SKM-1 (cell line): ENCODE data around the gene PAX2.

Experiments
- DNase-seq: peaks from one replicate; lab custom pipeline; 2025; ENCODE audit not compliant: unreplicated experiment; lab: John Stamatoyannopoulos, UW

PAX2 gene

GRCh38 chr10:100723770-100724530 lies 21.4 kb upstream of the PAX2 start:
- no peak for DNase-seq

DNA sequence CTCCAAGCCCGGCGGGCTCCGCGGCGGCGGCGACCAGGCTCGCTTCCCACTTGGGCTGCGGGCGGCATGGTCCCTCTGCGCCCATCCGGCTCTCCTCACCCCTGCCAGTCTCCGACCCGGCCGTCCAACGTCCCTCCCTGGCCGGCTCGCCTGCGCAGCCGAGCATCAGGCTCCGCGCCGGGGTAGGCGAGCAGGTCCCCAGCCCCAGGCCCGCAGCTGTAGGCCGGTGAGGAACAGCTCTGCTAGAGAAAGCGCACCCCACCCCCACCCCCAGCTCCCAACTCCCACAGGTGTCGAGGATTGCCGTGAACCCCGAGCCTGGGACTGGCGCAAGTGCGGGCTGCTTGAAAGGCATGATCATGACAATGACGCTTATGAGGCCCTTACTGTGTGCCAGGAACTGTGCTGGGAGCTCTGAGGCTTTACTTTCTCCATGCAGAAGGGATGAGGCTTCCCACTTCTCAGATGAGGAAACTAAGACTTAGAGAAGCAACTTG lies 20.8 kb upstream of the PAX2 start:
- DNase-seq: no peak

DNA sequence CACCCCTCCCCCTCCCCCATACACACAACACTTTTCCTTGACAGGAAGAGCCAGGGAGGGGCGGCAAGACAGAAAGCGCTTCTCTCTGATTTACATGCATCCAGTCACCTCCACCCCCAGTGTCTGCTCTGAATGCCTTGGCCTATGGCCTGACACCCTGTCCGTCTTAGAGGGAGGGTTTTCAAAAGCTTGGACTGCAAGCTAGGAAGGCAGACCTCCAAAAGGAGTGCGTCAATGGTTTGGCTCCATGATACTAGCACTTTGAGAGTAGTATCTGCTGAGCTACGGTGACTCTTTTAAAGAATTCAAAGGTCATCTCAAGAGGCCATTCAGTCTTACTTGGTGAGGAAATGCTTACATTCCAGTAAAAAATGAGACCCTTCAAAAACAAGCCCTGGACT lies 20.3 kb upstream of the PAX2 start:
- DNase-seq: no peak

GRCh38 chr10:100725869-100726426 lies 19.4 kb upstream of the PAX2 start:
- DNase-seq: no peak

DNA sequence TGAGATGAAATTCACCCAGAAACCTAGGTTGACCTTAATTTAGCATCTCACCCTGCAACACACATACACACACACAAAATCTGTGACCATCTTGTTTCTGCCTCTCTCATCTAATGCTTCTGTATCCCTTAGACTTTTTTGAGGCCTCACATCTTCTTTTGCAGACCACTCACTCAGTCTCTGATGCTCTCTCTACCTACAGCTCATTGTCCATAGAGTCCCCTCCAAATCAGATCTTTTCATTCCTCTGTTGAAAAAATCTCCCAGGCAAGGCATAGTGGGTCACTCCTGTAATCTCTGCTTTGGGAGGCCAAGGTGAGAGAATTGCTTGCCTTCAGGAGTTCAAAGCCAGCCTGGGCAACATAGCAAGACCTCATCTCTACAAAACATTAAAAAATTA lies 17.6 kb upstream of the PAX2 start:
- DNase-seq: no peak

DNA sequence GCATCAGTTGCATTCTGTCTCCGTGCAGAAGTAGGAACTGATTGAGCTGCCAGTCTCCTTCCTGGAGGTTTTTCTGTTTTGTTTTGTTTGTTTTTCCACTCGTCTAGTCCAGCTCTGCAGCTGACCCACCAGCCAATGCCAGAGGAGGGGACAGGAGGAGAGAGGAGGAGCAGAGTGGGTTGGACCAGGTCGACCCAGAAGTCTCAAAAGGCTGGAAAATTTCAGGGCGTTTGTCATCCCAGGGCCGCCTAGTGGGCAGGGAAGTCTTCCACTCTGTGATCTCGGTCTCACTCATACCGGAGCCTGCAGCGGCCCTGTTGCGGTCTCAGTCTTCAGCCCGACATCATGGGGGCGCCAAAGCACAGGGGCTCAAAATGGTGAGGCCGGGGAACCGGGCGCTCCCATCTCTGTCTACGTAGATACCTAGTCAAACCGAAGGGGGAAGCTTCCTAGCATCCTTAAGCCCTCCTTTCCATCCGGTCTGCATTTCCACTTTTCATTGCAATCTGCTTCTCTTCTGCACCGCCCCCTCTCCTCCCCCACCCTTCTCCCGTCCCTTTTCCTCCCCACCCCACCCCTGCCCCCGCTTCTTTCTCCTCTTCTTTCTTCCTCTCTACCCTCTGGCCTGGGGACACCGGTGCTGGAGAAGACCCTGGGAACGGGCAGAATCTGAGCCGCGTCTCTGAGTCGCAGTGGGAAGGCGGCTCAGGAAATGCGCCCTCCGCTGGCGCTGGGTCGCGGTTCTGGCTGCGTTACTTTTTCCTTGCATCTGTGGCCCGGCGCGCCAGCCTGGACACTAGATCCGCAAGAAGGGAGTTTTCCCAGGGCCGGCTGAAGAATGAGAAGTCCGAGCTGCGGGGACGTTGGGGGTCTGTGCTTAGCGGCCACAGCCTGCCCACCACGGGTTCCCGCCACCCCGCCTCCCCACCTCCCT lies 16.2 kb upstream of the PAX2 start:
- DNase-seq: no peak

GRCh38 chr10:100729862-100730724 lies 15.3 kb upstream of the PAX2 start:
- DNase-seq: no peak

DNA sequence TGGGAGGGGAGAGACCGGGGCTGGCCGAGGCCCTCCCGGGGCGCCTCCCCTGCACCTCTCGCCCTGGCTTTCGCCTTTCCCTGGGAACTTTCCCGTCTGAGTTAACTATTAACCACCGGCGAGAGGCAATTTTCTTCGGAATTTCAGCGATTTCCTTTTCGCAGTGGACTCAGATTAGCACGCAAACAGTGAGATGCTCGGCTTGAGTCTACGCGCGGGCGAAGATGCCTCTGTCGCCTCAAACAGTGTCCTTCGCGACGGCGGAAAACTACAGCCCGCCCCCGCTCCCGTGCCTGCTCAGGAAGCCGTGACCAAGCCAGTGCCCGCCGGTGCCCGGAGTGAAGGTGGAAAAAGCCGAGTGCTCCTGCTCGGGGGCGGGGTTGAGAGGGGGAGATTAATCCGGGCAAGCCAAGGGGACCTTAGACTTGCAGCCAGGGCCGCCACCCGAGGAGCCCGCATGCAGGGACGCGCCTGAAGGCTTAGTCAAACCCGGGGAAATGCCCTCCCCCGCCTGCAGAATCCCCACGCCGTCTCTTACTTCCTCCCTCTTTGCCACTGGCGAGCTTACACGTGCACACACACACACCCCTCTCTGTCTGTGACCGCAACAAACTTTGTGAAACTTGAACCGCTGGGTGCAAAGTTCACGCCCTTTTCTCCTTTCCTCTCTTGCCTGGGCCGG lies 14.5 kb upstream of the PAX2 start:
- no peak for DNase-seq

DNA sequence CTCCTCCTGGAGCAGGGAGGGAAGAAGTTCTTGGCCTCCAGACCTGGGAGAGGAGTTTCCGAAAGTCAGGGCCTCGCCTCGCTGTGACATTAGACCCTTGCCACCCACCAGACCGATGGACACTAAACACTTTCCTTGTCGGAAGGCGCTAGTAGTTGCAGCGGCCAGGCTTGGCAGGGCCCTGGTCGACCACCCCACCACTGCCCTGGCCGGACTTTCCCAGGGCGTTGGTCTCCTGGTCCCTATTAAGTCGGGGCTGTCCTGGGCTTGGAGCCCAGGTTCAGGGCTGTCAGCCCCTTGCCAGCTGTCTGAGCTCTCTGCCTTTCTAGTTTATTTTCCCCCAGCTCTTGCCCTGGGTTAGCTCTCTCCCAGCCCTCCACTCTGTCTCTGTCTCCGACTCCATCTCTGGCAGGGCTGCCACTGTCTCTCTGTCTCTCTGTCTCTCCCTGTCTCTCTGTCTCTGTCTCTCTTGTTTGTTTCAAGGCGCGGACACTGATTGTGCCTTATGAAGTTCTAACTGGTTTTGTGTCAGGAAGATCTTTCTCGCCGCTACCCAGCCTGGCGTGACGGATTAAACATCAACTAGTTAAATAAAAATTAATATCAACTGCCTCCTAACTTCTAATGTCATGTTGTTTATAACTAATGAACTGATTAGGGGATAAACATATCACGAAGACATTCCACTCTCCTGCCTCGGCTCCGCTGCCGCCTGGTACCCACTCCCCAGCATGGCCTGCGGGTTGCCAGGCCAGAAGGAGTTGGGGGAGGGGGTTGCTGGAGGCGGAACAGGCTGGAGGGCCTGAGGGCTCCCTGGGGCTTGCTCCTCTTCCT lies 13.8 kb upstream of the PAX2 start:
- DNase-seq: no peak

GRCh38 chr10:100732241-100732596 lies 13.2 kb upstream of the PAX2 start:
- no peak for DNase-seq

DNA sequence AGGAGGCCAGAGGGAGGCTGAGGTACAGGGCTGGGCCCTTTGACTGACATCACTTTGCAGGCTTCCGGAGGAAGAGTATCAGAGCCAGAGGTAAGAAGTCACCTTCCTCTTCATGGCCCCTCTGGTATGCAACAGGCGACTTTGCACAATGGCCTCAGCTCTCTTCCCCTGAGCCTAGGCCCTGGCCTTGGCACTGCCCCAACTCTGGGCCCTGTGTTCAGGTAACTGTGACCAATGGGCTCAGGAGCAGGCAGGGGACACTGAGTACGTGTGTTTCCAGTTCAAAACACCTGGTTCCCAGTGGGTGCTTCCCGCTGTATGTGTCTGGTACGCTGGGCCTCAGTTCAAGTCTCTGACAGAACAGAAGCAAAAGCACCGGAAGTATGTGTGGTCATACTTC lies 12.1 kb upstream of the PAX2 start:
- no peak for DNase-seq

- no peak for DNase-seq
Observed at GRCh38 chr10:100734295-100735086, 10.9 kb upstream of the PAX2 start.

- no peak for DNase-seq
Observed at GRCh38 chr10:100735087-100735336, 10.4 kb upstream of the PAX2 start.

DNA sequence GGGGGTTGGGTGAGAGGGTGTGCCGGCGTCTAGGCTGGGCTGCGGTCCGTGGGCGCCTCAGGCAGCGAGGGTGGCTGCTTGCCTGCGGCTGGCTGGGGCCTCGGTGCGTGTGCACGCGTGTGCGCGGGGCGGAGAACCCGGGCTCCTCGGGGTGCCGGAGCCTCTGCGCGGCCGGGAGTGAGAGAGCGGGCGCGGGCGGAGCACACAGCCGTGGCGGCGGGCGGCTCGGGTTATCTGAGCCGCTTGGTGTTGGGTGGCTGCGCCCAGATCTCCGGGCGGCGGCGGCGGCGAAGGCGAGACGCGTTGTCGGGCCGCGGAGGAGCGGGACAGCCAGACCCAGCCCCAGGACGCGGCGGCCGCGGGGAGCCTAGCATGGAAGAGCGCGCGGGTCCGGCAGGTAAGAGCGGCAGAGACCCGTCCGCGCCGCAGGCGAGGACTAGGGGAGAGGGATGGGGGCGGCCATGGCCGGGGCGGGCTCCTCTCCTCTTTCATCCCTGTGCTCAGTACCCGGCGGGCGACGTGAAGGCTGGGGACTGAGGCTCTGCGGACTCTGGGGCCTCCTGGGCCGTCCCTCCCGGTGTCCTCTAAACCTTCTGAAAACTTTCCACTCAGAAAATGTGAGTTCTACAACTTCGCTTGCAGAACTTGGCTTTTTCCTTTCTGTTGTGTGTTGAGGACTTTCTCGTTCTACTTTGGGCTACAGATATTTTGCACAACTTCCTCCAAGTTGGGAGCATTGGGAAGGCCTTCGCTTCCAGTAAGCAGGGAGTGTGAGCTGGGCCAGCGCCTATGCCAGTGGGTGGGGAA lies 9.8 kb upstream of the PAX2 start:
- no peak for DNase-seq

DNA sequence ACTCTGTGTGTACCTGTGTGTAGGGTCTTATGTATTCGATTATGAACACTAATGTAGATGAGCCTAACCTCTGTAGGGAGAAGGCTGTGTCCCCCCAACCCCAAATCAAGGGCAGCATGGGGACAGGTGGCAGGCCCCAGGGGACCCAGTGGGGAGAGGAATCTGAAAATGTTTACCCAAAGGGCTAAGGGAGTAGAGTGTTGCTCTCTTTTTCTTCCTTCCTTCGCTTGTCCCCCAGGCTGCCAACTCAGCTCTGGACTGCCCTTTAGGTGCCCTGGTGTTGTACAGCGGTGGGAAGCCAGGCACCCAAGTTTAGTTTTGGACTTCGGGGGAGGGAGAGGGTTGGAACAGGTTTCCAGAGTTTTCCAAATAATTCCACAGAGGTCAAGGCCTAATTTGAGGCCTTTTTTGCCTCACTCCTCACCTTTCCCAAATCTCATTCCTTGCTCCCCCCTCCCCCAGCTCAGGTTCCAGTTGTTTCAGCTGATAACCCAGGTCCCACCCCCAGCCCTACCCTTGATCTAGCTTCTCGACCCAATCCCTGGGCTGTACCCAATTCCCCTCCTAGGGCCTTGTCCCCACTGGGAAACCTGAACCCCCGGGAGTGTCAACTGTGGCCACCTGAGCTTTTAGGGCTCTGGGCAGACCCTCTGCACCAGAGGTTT lies 9.1 kb upstream of the PAX2 start:
- DNase-seq: no peak

DNA sequence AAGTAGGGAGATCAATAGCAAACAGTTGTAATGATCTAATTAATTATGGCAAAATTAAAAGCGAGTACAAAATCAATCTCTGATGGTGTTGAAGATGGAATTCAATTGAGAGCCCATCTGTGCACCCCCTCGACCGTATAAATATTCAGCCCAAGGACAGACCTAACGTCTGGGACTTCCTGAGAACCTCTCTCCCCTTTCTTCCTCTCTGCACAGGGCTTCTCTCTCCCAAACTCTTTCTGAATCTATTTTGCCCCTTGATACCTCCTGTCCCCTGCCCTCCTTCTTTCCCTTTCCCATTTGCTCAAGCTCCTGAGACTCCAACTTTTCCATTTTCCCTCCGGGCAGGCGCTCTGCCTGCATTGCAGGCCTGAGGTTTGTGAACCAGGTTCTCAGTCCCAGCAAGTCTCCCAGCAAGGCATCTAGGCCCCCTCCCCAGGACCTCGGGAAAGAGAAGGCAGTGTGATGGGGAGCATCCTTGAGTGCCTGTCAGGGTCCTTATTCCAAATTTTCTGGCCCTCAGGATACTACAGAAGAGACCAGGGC lies 8.5 kb upstream of the PAX2 start:
- DNase-seq: no peak

DNA sequence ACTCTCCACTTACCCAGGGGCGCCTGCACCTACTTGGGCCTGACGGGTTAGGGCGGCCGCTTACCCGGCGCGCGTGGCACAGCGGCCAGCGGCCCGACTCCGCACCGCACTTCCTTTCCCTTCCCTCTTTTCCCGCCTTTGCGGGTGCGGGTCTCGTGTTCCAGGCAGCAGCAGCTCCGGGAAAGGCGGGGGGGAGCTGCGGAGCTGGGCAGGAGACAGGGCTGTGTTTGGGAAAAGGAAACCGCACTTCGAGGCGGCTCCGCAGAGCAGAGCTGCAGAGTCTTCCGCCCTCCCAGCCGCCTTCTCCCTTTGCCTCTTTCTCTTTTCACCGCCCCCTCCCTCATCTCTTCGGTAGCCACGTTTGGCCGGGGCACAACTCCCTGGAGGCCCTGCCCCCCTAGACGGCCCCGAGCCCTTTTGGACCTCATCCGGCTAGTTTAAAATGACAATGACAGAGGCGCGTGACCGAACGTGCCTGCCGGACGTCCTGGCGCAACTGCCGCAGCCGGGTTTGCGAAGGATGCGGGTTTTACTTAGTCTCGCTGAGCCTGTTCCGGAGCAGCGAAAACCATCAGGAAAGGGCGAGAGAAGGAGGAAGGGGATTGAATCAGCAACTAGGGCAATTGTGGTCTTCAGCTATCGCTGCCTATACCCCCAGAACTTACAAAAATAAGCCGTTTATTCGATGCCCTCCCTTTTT lies 7.9 kb upstream of the PAX2 start:
- no peak for DNase-seq
